Activated CD8-positive, alpha-beta memory T cell treated with anti-CD3 and anti-CD28 coated beads, Interleukin-2, amount 50 U/mL, for 48 hours (primary cell): ENCODE measurements around the gene FPGS.
A peak's percentile ranks its signal among the peaks of the same experiment; 100 is the strongest.
"Not testable (repeated sequence)": the region's sequence is repeated elsewhere in the genome, so short reads cannot be mapped to it uniquely, and the experiment has no call there.

Experiments used
- DNase-seq: peaks from one replicate; pipeline ENCODE4 v3.0.0-alpha.2; 2020

Gene FPGS

GRCh38 chr9:127770905-127771569, 31.6 kb upstream of the FPGS start:
- peak; percentile 99 for DNase-seq

GRCh38 chr9:127771570-127772189, 31.0 kb upstream of the FPGS start:
- no peak for DNase-seq

DNA sequence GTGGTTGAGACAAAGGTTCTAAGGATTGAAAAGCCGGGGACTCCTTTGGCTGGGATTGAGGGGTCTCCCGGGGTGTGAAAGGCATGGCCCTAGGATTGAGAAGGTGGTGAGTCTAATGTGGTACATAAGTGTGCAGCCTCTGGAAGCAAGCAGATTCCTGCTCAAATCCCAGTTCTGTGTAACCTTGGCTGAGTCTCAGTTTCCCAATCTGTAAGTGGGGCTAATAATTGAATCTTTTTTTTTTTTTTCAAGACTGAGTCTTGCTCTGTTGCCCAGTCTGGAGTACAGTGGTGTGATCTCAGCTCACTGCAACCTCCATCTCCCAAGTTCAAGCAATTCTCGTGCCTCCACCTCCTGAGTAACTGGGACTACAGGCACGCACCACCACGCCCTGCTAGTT, 30.1 kb upstream of the FPGS start:
- DNase-seq = no peak

DNA sequence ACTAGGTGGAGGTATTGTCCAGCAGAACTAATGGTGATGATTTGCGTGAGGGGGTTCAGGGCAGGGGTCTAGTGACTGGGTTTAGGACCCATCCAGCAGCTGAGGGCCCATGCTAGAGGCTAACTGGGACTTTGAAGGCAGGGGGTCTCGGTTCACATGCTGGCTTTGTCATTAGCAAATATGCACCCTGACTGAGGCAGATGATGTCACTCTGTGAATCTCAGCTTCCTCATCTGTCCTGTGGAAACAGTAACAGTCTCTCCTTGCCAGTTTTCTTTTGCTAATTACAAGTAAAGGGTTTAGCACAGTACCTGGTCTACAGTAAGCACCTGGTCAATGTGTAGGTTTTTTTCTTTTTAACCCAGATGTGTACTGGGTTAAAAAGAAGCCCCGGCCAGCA, 29.4 kb upstream of the FPGS start:
- DNase-seq = no peak

GRCh38 chr9:127773981-127774380, 28.7 kb upstream of the FPGS start:
- no peak for DNase-seq

DNA sequence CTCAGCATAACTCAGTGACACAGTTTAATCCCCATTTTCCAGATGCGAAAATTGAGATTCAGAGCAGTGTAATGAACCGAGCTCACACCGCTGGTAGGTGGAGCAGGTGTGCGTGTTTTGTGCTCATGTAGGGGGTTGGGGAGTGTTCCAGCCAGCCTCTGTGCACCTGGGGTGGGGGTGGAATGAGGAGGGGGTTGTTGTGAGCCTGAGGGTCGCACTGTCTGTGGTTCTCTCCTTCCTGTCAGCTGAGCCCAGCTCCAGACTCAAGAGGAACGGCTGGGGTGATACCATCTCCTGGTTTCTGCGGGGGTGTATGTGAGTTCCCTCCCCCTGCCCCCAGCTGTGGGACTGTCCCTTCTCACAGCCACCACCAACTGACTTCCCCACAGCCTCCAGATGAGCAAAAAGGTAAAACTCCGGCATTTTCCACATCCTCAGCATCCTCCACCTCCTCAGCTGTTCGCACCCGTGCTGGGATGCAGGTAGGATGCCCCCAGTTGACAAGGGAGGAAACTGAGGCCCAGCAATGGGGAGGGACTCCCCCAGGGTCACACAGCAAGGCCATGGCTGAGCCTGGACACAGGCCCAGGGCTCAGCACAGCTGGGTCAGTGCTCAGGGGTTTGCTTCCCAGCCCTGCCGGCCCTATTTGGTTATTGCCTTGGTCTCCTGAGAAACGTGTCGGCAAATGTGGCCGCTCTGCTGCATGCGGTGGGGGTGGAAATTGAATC, 26.3 kb upstream of the FPGS start:
- no peak for DNase-seq

DNA sequence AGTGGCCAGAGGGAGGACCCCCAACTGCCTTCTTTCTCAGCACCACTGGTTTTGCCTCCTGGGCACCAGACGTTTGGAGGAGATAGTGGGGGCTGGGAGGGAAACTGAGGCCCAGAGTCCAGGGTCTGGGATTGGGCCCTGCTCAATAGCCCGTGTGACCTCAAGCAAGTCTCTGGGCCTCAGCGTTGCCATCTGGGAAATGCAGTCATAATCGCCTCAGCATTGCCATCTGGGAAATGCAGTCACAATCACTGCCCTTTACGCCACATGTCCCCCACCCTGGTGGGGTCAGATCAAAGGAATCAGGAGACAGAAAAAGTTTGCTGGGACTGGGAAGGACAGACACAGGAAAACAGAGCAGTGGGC, 25.8 kb upstream of the FPGS start:
- no peak for DNase-seq

DNA sequence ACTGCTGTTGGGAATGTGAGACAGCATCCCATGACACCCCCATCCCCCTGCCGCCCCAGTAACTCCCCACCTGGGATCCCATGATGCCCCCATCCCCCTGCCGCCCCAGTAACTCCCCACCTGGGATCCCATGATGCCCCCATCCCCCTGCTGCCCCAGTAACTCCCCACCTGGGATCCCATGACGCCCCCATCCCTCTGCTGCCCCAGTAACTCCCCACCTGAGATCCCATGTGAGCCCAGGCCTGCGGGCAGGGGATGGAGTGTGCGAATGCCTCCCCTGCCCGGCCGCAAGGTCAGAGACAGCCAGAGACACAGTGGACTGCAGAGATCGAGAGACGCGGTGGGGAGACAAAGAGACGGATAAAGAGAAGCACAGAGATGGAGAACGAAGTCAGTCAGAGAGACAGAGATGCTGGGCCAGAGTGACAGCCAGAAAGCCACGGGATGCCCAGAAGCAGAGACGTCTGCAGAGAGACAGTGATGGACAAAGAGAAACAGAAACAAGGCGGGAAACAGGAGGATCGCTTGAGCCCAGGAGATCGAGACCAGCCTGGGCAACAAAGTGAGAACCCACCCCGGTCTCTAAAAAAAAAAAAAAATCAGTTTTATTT, 25.2 kb upstream of the FPGS start:
- DNase-seq = no peak

- DNase-seq = no peak
Measured at GRCh38 chr9:127778280-127779135, 24.2 kb upstream of the FPGS start, which contains the start of gene SH2D3C. TSS of gene SH2D3C (minus strand) at chr9:127778666. CDS start at chr9:127778627, 39 bp downstream.

GRCh38 chr9:127779136-127779981, 23.3 kb upstream of the FPGS start:
- DNase-seq = peak; percentile 77

DNA sequence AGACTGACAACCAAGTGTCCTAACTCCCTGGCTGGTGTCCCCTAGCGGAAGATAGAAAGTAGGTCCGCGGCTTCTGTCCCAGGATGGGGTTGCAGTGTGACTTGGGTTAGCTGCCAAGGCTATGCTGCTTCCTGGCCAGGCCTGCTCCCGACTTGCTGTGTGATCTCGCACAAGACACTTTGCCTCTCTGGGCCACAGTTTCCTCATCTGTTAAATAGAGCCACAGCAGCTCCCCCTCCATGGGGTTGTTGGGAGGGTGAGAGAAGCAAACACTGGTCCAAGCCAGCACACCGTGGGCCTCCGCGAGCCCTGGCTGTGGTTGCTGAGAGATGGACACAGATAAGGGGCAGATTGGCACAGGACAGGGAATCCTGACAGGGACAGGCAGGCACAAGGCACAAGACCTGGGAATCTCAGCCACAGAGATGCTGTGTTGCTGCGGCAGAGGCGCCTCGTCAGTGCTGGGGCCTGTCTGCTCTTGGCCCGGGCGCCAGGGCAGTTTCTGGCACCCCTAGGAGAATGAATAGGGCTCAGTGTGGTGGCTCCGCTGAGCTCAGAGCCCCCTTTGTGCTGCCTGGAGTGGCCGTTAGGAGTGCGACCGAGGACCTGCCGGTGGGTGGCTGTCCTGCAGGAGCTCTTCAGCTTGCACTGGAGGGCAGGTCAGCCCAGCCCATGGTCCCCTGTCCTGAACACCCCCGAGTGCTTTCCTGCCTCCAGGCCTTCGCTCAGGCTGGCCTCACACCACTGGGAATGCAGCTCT, 22.4 kb upstream of the FPGS start:
- no peak for DNase-seq

- DNase-seq = not testable (repeated sequence)
Measured at GRCh38 chr9:127780909-127781308, 21.8 kb upstream of the FPGS start.

DNA sequence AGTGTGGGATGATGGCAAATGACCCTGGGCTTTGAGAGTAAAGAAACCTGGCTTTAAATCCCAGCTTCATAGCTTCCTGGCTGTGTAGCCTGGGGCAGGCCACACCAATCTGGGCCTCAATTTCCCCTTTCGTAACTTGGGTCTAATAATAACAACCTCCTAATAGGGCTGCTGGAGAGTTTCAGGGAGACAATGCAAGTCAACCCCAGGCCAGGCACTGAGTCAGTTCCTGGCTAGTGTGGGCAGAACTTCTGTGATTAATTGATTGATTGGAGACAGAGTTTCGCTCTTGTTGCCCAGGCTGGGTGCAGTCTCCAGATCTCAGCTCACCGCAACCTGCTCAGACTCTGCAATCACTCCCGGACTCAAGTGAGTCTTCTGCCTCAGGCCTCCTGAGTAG, 20.9 kb upstream of the FPGS start:
- no peak for DNase-seq

GRCh38 chr9:127783111-127784008, 19.3 kb upstream of the FPGS start:
- peak; percentile 84 for DNase-seq

DNA sequence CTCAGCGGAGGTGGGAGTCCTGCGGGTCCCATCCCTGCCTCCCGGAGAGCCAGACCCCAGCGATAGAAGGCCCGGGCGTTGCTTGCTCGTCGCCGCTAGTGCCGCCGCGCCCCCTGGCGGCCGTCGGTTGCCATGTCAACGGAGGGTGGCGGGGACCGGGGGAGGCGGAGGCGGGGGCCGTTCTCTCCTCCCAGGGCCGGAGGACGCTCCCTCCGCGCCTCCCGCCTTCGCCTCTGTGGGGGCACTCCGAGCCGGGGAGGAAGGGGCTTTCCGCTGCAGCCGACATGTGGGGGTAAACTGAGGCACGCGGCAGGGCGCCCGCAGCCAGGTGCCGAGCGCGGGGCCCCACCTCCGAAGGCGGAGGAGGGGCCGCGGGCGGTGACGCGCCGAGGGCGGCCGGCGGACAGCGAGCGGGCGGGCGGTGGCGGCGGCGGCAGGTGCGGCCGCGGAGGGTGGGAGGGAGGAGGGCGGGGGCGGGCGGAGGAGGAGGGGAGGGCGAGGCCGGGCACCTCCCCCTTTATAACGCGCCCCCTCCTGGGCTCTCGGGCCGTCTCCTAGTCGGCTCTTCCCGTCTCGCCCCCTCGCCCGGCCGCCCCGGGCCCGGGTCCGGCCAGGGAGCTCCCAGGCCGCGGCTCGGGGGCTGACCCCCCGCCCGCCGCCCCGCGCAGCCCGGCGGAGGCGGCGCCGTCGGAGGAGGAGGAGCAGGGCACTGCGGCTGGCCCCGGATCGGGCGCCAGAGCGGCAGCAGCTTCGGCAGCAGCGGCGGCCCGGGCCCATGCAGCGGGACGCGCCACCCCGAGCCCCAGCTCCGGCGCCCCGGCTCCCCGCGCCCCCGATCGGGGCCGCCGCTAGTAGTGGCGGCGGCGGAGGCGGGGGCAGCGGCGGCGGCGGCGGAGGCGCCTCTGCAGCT, 17.4 kb upstream of the FPGS start:
- DNase-seq = peak; percentile 96

DNA sequence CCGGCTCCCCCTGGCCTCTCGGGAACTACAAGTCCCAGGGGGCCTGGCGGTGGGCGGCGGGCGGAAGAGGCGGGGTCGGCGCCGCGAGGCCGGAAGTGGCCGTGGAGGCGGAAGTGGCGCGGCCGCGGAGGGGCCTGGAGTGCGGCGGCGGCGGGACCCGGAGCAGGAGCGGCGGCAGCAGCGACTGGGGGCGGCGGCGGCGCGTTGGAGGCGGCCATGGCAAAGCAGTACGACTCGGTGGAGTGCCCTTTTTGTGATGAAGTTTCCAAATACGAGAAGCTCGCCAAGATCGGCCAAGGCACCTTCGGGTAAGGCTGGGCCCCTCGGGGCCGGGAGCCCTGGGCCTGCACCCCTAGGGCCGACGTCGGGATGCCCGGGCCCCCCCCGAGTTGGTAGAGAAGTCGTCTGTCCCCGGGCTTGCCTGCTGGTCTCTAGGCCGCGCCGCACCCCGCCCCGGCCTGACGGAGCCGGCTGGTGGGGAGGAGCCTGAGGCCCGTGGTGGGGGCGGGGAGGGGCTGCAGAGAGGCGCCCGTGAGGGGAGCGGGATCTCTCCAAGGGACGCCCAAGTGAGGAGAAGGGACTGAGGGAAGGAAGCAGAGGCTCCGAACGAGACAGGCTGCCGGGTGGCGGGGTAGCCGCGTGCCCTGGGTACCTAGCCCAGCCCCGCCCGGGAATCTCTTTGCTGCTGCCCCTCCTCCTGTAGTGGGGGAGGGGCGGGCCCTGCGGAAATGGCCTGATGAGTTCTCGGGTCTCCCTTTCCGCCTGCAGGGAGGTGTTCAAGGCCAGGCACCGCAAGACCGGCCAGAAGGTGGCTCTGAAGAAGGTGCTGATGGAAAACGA, 16.5 kb upstream of the FPGS start, which contains the start of gene CDK9:
TSS of gene CDK9 (plus strand) at position 102 of the 840 bp plus-strand sequence. CDS start at position 217, 115 bp downstream.
- peak; percentile 97 for DNase-seq

DNA sequence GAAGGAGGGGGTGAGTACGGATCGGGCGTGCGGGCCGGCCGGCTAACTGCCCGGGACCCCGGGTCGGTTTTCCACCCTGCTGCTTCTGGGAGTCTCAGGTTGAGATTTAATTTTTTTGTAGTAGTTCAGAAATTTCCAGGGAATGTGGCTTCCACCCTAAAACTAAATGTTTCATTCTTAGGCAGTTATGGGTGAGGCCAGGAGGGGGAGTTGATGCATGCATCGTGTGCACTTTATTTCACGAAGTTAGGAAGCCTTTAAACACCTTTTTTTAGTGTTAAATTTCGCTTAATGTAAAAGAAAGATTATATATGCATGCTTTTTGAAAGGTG, 15.9 kb upstream of the FPGS start:
- DNase-seq = no peak
